ENCODE results near the gene FOXP1.

FOXP1 gene

DNA sequence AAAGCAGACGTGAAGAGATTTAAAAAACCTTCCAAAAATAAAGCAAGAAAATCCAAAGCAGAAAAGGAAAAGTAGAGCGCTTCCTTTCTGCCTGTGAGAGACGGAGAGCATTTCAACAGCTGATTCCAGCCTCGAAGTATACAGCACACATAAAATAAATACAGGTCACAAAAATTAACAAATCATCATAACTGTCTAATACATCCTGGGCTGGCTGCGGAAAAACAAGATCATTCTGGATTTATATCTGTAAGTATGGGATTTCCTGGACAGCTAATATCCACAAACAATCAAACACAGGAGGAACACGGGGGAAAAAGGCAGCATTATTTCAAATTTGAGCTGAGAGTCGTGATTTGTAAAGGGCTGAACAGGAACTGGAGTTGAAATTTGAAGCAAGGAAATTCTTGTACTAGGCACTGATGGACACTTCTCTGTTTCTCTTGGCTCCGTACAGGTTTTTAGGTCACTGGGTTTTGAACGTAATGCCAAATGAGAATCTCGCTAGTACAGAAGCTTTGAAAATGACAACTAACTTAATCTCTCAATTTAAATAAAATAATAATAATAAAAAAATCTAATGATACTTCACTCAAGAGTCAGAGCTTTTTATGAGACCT lies 577.7 kb downstream of the FOXP1 start:
- DNase-seq (ENCODE audit: low read depth in 2 of 2), result no peak

DNA sequence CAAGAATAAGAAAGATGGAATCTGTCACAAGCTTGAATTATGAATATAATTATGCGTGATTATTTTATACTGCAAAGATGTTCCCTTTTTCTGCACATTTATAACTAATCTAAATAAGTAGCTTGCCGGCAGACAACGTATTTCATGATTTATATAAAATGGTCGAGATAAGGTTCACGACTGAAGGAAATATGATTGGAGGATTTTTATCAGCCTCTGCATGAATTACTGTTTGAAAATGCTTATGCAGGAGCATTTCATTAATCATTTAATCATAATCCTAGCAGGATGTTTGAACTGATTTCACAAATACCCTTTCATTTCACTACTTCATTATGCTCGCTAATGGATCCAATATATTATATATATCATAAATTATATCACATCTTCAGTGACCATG lies 580.0 kb downstream of the FOXP1 start:
- DNase-seq (ENCODE audit: low read depth in 2 of 2), result no peak

DNA sequence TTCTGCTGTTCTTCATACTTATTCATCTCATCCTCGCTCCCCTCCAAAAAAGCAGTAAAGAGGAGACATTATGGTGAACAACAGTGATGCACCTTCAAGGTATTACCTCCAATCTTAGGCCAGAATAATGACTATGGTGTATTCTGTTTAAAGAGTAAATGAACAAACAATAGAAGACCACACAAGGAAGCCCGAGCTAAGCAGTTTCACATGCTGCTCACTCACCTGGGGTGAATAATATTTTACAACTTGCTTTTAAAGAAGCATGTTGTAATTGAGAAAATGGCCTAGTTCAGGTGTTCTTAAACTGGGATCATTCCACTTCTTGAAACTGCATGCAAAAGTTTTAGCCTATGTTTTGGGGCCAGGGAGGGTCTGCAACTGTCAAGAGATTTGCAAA lies 581.2 kb downstream of the FOXP1 start:
- DNase-seq (ENCODE audit: low read depth in 2 of 2), result no peak

DNA sequence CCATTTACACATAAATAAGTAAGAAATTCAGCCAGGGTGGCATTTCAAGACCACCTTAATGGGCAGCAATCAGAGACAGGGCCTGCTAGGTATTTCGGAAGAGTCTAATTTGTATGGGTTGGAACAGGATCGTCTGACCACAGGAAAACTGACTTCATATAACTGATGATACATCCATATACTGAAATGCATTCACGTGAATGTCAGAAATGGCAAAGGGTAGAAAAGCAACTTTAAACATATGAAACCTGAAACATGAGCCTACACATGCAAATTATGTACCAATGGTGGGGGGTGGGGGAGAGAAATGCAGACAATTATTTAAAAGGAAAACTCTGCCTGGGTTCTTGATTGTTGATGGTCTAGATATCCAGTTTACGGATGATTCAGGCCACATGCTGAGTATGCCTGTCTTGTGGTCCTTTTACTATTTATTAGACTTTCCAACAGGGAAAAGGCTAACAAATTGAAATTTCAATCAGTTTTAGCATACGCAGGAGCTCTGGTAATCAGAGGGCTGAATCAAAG lies 582.2 kb downstream of the FOXP1 start:
- DNase-seq (ENCODE audit: low read depth in 2 of 2), result no peak

DNA sequence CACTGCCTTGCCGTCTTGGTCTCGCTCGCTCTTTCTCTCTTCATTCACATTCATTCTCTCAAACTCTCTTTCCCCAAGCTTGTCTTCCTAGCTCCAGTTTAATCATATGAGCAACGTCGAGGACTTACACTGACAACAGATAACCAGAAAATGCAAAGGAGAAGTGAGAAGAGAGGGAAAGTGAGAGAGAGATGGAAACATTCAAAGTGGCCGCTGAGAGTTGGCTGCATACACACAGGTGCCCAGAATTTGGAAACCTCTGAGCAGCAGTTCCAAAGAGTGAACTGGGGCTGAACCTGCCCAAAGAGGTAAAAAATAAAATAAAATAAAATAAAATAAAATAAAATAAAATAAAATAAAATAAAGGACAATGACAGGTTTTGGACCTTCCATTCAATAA lies 583.0 kb downstream of the FOXP1 start:
- no peak for DNase-seq (ENCODE audit: low read depth in 2 of 2)

DNA sequence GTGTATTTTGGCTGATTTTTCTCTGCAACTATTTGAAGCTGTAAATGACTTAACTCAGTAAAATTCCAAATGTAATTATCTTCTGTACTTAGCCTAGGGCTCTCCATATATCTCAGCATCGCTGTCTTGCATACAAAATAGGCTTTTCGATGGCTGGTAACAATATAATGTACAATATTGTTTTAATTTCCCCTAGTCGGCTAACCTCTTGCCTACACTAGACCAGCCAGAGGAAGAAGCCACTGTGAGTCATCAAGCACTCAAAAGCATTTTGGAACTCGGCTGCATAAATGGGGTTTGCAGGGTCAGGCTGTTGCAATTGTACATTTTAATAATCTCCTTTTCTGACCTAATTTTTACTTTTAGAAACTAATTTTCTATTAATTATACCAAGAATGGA lies 583.8 kb downstream of the FOXP1 start:
- DNase-seq (ENCODE audit: low read depth in 2 of 2), result no peak

DNA sequence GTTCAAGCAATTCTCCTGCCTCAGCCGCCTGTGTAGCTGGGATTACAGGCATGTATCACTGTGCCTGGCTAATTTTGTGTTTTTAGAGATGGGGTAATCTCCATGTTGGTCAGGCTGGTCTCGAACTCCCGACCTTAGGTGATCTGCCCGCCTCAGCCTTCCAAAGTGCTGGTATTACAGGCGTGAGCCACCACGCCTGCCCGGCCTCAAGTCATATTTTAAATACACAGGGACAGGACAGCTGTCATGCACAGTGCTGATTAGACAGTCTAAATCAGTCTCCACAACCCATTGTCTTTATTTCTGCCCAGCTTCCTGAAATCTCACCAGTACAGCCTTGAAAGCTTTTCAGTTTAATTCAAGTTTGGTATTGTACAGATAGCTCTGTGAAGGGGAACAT lies 587.4 kb downstream of the FOXP1 start:
- no peak for DNase-seq (ENCODE audit: low read depth in 2 of 2)

DNA sequence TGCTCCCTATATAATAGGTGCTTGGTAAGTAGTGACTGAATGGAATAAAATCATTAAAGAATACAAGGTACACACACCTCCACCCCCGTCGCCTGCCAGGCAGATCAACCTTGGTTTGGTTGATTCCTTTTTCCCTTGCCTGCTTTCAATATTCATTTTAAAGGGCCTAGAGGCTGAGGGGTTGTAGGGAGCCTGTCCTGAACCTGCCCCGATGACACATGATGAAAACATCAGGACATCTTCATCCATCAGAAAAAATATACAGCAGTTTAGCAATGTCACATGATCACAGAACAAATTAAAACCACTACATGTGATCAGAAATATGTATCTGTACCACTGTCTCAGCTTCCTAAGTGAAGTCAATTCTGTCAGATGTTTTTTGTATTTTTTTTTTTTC lies 588.9 kb downstream of the FOXP1 start:
- DNase-seq (ENCODE audit: low read depth in 2 of 2), result no peak

DNA sequence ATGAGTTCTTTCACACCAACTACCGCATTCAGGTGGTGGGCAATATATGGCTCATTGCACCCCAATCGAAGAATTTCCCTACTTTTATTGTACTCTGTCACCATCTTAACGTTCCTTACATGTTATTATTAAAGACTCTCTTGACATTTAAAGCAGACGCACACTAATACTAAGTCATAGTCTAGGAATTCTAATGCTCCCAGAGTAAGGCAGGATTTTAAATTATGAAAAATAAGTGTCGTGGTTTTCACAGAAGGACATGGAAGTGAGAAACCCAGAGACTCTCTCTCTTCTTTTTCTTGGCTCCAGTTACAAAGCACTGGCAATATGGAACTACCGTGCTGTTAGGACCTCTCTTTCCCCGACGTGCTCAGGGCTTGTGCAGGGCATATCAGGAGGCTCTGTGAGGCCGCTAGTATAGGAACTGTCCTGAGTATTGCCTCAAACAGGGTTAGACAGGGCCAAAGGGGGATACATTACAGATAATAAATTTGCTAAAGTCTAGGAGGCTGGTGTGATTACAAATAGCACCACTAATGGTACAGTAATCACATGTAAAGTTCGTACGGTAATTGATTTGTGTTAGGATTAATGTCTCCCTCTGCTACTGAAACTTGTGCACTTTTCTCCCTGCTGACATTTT lies 590.8 kb downstream of the FOXP1 start:
- no peak for DNase-seq (ENCODE audit: low read depth in 2 of 2)

DNA sequence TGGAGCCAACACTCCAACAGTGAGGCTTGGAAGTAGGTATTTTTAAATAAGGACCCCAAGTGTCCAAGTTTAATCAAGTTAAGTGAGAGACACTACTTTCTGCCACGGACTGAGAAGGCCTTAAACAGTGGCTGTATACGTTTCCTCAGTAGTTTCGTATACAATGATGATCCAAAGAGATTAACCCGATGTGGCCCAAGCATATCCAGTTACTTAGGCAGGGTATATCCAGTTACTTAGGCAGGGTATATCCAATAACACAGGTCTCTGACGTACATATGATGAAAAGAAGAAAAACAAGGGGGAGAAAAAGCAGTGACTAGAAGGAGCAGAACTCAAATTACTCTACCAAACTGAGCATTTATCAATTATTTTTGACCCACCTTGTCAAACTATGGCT lies 591.4 kb downstream of the FOXP1 start:
- no peak for DNase-seq (ENCODE audit: low read depth in 2 of 2)

DNA sequence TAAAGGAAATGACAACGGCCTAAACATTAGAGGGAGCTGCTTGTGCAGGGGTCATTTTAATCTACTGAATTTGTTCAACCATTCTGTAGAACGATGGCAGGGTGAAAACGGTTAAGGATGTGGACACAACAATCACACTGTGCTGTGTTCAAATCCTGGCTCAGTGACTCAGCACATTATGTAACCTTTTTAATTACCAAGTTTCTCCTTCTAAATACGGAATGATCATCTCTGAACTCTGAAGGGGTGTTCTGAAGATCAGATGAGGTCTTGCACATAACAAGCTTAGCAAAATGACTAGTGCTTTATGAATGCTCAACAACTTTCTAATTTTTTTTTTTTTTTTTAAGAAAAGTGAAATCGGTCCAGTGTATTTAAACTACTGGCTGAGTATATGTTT lies 592.8 kb downstream of the FOXP1 start:
- DNase-seq (ENCODE audit: low read depth in 2 of 2), result no peak

DNA sequence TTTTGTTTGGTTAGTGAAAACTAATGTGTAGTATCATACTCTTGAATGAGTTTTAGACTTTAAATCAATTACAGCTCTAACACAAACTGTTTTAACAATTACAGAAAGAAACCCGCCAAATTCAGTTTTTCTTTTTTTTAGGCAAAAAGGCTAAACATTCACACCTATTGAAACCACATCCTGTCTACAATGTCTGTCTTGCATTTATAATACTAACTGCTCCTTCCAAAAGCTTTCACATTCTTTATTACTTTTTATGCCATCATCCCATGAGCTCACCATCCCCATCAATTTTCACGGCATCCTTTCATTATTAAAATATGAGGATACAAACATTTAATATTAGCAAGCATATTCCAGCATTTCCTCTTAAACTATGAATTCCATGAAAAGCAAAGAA lies 593.3 kb downstream of the FOXP1 start:
- no peak for DNase-seq (ENCODE audit: low read depth in 2 of 2)

DNA sequence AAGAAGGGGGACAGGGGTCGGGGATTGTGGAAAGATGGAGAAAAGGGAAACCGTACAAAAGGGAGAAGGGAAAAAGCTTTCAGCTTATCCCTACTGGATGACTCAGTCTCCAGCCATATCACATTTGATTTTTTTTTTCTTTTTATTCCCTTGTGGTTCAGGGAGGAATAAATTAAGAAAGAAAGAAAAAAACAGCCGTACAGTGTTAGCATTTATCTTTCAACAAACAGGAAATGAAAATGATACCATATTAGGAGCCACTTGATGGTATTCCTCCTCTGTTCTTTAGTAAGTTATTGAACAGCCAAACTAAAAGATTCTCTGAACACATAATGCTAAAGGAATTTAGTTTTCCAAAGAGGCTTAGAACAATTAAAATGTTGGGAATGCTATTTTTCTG lies 594.4 kb downstream of the FOXP1 start:
- DNase-seq (ENCODE audit: low read depth in 2 of 2), result no peak

DNA sequence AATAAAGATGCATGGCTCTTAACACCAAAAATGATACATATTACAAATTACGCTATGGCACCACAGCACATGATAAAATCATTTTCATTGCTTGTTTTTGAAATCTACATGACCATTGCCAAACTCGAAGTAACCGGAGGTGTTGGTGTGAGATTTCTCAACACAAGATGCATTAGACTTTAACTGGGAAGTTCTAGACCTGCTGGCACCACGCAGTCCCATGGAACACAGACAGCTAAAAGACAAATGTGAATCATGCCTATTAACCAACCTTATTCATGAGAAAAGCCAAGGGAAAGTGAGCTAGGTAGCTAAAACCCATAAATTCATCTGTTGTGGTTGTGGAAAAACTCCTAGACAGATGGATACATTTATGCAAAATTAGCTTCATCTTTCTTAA lies 595.4 kb downstream of the FOXP1 start:
- DNase-seq (ENCODE audit: low read depth in 2 of 2), result no peak

DNA sequence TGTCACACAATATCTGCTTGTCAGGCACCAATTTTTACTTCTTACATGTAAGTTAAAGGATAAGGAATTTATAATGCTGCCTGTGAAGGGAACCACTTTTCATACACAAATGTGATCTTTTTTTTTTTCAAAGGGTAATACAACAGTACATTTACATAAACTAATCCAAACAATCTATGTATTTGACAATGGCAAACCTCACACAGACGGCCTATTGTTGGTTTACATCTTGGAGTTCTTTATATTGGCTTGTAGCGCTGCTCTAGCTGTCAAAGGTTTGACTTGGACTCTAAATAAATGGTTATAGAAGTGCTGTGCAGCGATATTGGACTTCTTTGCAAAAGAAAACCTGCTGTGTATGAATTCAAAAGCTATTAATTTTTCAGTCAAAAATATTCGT lies 598.0 kb downstream of the FOXP1 start:
- no peak for DNase-seq (ENCODE audit: low read depth in 2 of 2)

DNA sequence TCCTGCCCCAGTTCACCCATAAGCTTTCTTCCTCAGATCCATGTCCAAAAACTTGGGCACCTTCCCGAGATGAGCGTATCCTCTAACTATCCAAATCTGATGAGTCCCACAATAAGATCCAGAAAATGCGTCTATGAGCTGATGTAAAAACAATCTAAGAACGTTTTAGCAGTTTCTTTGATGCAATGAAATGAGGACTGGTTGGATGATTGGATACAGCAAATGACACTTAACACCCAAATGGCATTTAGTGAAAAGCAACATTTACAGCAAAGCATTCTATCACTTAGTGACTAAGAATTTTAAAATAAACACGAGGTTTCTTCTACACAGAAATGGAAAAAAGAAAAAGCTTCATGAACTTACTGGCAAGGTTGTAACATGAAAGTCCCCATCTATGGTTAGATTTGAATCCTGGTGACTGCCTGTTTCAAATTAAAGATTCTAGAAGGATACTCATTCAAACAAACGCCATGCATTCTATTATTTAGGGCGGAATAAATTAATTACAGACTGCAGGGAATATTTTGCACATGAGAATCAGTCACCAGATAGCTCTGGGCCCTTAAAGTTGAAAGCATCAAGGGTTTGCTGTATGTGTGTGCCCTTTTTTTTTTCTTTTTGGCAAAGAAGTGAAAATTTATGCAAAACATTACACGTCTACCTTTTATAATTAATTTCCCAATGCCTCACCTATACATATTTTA lies 598.6 kb downstream of the FOXP1 start:
- no peak for DNase-seq (ENCODE audit: low read depth in 2 of 2)

DNA sequence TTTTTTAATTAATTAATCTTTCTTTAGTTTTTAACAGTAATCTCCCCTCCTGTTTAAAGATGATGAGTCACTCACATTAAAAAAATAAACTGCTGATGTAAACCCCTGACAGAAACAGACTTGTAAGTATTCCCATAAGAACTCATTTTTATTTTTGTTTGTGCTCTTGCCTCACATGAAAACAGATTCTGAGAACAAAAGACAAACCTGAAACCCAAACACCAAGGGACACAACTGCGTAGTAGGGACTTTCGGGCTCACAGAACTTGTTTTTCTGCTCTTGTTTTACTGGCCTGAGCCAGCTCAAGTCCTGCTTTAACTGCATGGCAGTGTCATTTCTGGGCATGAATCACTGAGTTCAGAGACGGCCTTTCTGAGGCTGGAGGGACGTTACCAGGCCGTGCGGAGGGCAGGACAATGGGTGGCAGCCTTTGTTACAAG lies 600.8 kb downstream of the FOXP1 start:
- DNase-seq (ENCODE audit: low read depth in 2 of 2), result no peak

DNA sequence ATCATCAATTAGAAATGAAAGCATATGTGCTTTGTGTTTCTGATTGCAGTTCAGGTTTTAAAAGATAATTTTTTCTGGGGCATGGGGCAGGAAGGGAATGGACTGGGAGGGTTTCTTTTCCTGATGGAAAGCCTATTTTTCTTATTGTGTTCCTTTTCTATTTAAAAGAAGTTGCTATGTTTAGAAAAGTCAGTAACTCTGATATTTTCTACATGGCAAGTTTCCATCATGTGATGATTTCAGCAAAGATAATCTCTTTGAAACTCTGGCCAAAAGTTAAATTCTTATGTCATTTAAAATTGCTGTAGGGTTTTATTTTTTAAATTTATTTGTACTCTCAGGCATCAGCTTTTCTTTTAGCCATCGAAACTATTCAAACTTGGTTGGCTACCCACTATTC lies 601.2 kb downstream of the FOXP1 start:
- DNase-seq (ENCODE audit: low read depth in 2 of 2), result no peak

DNA sequence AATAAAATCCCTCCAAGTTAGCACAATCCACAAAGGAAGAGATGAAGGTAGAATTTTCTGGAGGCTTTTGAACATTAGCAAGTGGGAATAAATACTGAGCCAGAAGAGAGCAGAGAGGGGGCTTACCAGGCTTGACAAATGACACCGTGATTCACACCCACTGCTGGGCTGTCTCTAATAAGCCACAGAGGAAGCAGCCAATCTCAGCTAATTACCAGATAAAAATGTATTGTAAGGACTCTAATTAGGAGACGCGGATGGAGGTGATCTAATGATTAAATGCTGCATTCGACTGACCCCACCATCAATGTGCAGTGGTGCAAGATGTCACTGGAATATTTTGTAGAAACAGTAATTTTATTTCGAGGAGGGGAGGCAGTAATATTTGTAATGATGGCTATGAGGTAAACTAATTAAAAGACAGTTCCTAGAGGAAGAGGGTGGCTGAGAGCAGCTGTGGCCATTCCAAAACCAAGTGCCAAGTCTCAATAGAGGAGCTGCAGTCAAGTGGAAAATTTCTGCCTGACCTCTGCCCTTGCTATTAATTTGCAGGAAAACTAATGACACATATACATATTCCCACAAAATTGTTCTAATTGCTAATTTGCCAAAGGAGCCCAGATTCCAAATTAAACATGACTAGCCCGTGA lies 602.2 kb downstream of the FOXP1 start:
- no peak for DNase-seq (ENCODE audit: low read depth in 2 of 2)

DNA sequence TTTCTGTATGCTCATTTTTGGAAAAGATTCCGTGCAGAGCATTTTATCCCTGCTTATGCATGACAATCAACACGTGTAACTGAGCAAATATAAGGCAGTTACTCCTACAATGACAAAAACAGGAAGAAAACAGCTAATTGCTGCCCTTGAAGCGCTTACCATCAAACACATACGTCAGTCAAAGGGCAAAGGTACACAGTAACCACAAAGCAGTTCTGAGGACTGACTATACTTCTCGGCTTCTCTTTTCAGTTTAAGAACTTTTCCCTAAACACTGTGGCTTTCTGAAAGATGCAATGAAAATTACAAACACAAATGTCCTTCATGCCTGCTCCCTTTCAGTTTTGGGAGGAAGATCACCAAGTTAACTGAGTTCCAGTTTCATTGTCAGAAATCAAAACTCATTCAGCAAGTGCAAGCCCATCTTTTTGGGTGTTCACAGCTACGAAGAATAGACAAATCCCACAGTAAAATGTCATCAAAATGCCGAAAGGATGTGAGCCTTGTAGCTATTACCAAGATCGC lies 602.8 kb downstream of the FOXP1 start:
- DNase-seq (ENCODE audit: low read depth in 2 of 2), result no peak

DNA sequence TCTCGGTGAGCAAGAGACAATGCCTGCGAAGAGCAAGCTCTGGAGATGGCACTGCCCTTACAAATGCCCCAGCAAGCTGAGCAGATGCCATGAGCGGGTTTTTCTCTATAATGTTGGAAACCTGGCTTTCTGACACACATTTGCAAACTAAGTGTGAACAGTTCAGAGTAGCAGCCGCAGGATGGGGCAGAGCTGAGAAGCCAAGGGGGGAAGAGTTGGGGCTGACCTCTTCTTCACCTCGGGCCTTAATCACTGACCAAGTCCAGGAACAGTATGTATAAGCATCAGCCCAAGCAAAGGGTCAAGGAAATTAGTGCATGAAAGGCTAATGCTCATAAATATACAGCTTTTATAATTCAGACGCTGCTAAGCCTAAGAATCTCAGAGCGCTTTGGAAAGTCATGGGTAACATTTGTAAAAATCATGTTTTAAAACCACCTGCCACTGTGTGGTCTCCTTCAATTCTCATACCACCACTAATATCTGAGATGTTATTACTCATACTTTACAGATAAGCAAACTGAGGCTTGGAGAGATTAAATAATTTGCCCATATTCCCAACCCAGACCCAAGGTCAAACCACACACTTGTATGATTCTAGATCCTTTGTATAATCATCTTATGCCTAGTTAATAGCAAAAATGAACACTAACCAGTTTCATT lies 603.4 kb downstream of the FOXP1 start:
- DNase-seq (ENCODE audit: low read depth in 2 of 2), result no peak

DNA sequence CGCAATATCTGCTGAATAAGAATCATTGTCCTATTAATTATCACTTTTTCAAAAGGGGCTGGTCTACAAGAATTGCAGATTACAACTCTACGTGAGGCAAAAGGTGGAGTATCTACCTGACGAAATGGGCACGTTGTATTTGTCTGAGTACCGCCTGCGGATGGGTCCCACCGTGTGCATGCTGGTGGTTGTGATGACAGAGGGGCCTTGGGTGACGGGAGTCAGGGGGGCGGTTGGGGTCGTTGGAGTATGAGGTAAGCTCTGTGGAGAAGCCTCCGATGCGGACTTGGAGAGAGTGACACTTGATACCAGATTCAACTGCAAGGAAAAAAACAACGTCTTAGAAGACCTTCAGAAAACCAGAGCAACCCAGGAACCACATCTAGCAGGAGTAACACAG lies 605.8 kb downstream of the FOXP1 start:
- DNase-seq (ENCODE audit: low read depth in 2 of 2), result no peak
